GM12891 (cell line): ENCODE results near the gene SLC34A1.
A peak's percentile ranks its signal among the peaks of the same experiment; 100 is the strongest.

Experiments used
- DNase-seq: peaks from one replicate; pipeline ENCODE4 v3.0.0; 2011; ENCODE audit warnings: low spot score; ENCODE audit not compliant: insufficient read length
- FAIRE-seq: peaks from 2 replicates; lab custom pipeline; 2011; peaks lifted over from hg19 to GRCh38; lab: Jason Lieb, UNC
- PAX5 ChIP-seq: IDR thresholded peaks from 2 replicates; pipeline ENCODE4 v1.6.1; 2011; ENCODE audit warnings: low read length, moderate library complexity, mild to moderate bottlenecking; ENCODE audit not compliant: insufficient read depth, severe bottlenecking
- POLR2A ChIP-seq: IDR thresholded peaks from 2 replicates; pipeline ENCODE4 v1.6.1; 2011; ENCODE audit warnings: low read depth, low read length, control low read depth
- POLR2AphosphoS5 ChIP-seq: IDR thresholded peaks from 2 replicates; pipeline ENCODE4 v1.6.1; 2011; ENCODE audit warnings: low read depth, low read length, control low read depth
- POU2F2 ChIP-seq: IDR thresholded peaks from 2 replicates; pipeline ENCODE4 v1.6.1; 2011; ENCODE audit warnings: low read depth, mild to moderate bottlenecking, control low read depth, low read length, moderate library complexity
- SPI1 ChIP-seq: IDR thresholded peaks from 2 replicates; pipeline ENCODE4 v1.6.1; 2011; ENCODE audit warnings: low read depth, low read length, control low read depth
- TAF1 ChIP-seq: IDR thresholded peaks from 2 replicates; pipeline ENCODE4 v1.6.1; 2011; ENCODE audit warnings: low read depth, low read length, control low read depth

SLC34A1 gene

GRCh38 chr5:177431317-177432142 lies 47.3 kb downstream of the SLC34A1 start:
- DNase-seq (peak; percentile 77), FAIRE-seq (peak; percentile 99)
- TF ChIP-seq POU2F2 = peak; percentile 43; the same call in 1 of the 2 replicates
- TF ChIP-seq POLR2A = peak; percentile 45; the same call in 1 of the 2 replicates
- no peak for TF ChIP-seq PAX5
- peak; percentile 65 for TF ChIP-seq SPI1
- peak; percentile 60 for TF ChIP-seq POLR2AphosphoS5

DNA sequence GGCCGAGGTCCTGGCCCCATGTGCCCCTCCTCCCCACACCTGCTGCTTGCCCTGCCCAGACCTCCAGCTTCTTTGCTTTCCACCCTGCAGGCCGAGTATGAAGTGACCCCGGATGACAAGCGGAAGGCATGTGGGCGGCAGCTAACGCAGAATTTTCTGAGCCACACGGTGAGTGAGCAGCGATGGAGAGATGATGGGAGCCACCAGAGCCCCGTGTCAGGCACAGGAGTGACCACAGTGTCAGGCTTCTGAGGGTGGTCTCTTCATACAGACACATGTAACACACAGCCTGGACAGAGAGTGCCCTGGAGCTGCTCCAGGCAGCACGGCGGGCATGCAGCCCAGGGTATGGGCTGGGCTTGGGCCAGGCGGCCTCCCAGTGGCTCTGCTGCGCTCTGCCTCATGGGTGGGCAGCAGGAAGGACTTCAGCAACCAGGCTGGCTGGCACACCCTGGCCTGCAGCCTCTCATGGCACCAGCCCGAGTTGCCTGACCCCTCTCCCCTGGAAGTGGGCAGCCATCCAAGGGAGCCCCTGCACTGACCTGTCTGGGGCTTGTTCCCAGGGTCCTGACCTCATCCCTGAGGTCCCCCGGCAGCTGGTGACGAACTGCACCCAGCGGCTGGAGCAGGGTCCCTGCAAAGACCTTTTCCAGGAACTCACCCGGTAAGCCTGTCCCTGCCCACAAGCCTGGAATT lies 48.1 kb downstream of the SLC34A1 start:
- FAIRE-seq = no peak
- TF ChIP-seq PAX5 = no peak
- TF ChIP-seq POU2F2 = peak; percentile 6; the same call in 1 of the 2 replicates
- no peak for TF ChIP-seq SPI1
- TF ChIP-seq POLR2A = no peak
- DNase-seq = no peak

GRCh38 chr5:177432839-177433657 lies 48.8 kb downstream of the SLC34A1 start:
- TF ChIP-seq POLR2AphosphoS5 (no peak), SPI1 (no peak), POU2F2 (no peak), PAX5 (no peak), POLR2A (no peak), TAF1 (no peak)
- FAIRE-seq = peak; percentile 5
- no peak for DNase-seq

GRCh38 chr5:177433658-177434217 lies 49.5 kb downstream of the SLC34A1 start:
- TF ChIP-seq POLR2AphosphoS5 (peak; percentile 33; the same call in 1 of the 2 replicates), POLR2A (no peak)
- DNase-seq (no peak), FAIRE-seq (no peak)

- TF ChIP-seq POLR2A (no peak), POU2F2 (no peak), POLR2AphosphoS5 (no peak), PAX5 (no peak)
- FAIRE-seq (no peak), DNase-seq (no peak)
Measured at GRCh38 chr5:177434437-177434836, 50.2 kb downstream of the SLC34A1 start.

- no peak for FAIRE-seq
- TF ChIP-seq POU2F2 = no peak
- TF ChIP-seq PAX5 = no peak
- 0 out of 2 replicates have a peak, but pooled peaks have one; percentile 11 for TF ChIP-seq POLR2A
Measured at GRCh38 chr5:177434942-177435738, 50.9 kb downstream of the SLC34A1 start.

GRCh38 chr5:177435847-177436536 lies 51.8 kb downstream of the SLC34A1 start:
- no peak for FAIRE-seq
- no peak for DNase-seq
- no peak for TF ChIP-seq POU2F2
- TF ChIP-seq POLR2AphosphoS5 = no peak
- TF ChIP-seq POLR2A = no peak
- TF ChIP-seq PAX5 = no peak
- TF ChIP-seq SPI1 = no peak
- no peak for TF ChIP-seq TAF1

More at GRCh38 chr5:177434942-177435738, 50.9 kb downstream of the SLC34A1 start:
- DNase-seq = no peak

DNA sequence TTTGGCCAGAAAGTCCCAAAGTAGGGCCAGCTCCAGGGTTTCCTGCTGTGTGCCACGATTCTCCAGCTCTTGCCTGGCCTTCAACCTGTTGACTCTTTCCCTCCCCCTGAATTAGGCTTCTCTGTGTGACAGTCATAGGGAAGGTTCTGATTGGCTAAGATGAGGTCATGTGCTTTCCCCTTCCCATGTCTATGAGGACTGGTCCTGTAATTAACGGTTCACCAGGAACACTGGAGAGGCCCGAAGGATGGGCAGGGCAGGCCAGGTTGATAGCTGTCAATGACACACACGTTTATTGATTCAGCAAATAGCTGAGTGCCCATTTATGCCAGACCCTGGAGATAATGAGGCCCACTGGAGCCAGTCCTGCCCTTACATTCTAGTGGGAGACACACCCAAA lies 53.4 kb downstream of the SLC34A1 start:
- TF ChIP-seq POU2F2 = no peak
- TF ChIP-seq SPI1 = no peak
- no peak for TF ChIP-seq POLR2AphosphoS5
- TF ChIP-seq TAF1 = no peak
- TF ChIP-seq PAX5 = no peak
- TF ChIP-seq POLR2A = no peak
- DNase-seq = no peak
- no peak for FAIRE-seq
